Right atrium auricular region (tissue), 2 donors: ENCODE data around the gene CDRT4. TPM values are rescaled to one million over a fixed set of nuclear protein-coding genes. Genes with fewer than 3 reads are reported as not detected.

Experiments
- DNase-seq: peaks from one replicate; pipeline ENCODE4 v3.0.0-alpha.2; 2019; ENCODE audit warnings: low spot score
- H3K27ac ChIP-seq, 2 donors: fragments of 200-600 bp; sonication (generic); 1 replicate in 1 of 2; 2 replicates in 1 of 2; pipeline ENCODE4 v1.5.1; 2016 to 2019
- H3K27me3 ChIP-seq, 2 donors: fragments of 200-600 bp; sonication (generic); one replicate each; pipeline versions ENCODE4 v1.5.1 to v1.6.0; 2017 to 2019
- H3K36me3 ChIP-seq: fragments of 200-600 bp; sonication (generic); one replicate; pipeline ENCODE4 v1.5.1; 2016
- H3K4me1 ChIP-seq, 2 donors: fragments of 200-600 bp; sonication (generic); one replicate each; pipeline versions ENCODE4 v1.5.1 to v1.6.0; 2017 to 2019
- H3K4me3 ChIP-seq, 2 donors: fragments of 200-600 bp; sonication (generic); 1 replicate in 1 of 2; 2 replicates in 1 of 2; pipeline ENCODE4 v1.5.1; 2017 to 2019; ENCODE audit warnings: mild to moderate bottlenecking in 1 of 2, moderate library complexity in 1 of 2
- H3K9me3 ChIP-seq, 2 donors: fragments of 200-600 bp; sonication (generic); one replicate each; pipeline ENCODE4 v1.5.1; 2019
- total RNA-seq, 2 donors: library from RNA; depleted of rRNA; stranded (reverse); fragments of >200 nt; gene quantifications; one replicate each; pipeline ENCODE4 v1.1.0, GENCODE V29; 2016
- TF ChIP-seq, protein P1 (sequence below), 2 donors: fragments of 200-600 bp; sonication (generic); IDR thresholded peaks; one replicate each; pipeline ENCODE4 v1.5.1; 2019; ENCODE audit warnings: antibody characterized with exemption in 2 of 2

The CDRT4 gene
- total RNA-seq, 2 donors from 2014 or later, result 0.94 TPM; not detected in 1

- no peak for DNase-seq
- TF ChIP-seq, protein P1, sequence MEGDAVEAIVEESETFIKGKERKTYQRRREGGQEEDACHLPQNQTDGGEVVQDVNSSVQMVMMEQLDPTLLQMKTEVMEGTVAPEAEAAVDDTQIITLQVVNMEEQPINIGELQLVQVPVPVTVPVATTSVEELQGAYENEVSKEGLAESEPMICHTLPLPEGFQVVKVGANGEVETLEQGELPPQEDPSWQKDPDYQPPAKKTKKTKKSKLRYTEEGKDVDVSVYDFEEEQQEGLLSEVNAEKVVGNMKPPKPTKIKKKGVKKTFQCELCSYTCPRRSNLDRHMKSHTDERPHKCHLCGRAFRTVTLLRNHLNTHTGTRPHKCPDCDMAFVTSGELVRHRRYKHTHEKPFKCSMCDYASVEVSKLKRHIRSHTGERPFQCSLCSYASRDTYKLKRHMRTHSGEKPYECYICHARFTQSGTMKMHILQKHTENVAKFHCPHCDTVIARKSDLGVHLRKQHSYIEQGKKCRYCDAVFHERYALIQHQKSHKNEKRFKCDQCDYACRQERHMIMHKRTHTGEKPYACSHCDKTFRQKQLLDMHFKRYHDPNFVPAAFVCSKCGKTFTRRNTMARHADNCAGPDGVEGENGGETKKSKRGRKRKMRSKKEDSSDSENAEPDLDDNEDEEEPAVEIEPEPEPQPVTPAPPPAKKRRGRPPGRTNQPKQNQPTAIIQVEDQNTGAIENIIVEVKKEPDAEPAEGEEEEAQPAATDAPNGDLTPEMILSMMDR (IDR thresholded peaks at IDR 0.05), result no peak
- Histone ChIP-seq H3K27me3 (no peaks in the 10 kb centered on the region), H3K4me1 (peaks cover 0 to 15% of the 10 kb centered on the region in 2 donors), H3K27ac (no peak overlapping the region), H3K9me3 (no peaks in the 10 kb centered on the region), H3K4me3 (no peak overlapping the region), H3K36me3 (no peaks in the 10 kb centered on the region)
These were observed 48.6 kb downstream of the CDRT4 start for GRCh38 chr17:15418781-15419180.

DNA sequence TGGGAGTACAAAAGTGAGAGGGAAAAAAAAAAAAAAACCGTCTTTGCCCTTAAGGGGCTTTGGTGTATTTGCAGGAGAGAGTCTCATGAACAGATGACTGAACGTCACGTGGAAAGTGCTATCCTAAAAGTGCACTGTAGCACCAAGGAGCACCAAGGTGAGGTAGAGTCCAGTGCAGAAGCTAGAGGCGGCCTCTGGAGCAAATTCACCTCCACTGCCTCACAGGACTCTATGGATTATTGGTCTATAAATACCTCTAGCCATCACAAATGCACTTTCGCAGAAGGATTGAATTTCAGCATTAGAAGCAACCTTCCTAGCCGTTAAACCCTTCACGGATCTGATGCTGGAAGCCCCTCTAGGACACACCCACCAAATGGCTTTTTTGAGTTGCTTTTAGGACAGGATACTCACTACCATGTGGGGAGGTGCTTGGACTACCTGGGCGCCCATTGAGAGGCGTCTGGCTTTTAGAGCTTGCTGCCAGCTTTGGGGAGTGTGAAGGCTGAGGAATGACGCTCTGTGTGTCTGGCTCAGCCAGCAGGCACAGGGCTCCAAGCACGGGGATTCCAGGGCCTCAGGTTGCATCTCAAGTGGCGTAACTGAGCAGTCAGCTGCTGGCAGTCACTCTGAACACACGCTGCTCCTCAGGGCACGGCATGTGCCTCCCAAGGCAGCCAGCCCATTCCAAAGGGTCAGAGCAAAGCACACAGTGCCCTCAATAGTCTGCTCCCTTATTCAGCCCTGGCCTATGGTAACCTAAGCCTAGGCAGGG is 52.7 kb downstream of the CDRT4 start:
- H3K27me3 ChIP-seq, result no peaks in the 10 kb centered on the region
- peak overlapping the region; percentile 41 to 88 for H3K27ac ChIP-seq
- TF ChIP-seq, protein P1 (IDR thresholded peaks at IDR 0.05), result no peak
- no peak overlapping the region for H3K4me3 ChIP-seq
- peaks cover 3 to 36% of the 10 kb centered on the region in 2 donors for H3K4me1 ChIP-seq
- H3K9me3 ChIP-seq, result no peaks in the 10 kb centered on the region
- DNase-seq, result no peak
- no peaks in the 10 kb centered on the region for H3K36me3 ChIP-seq

DNA sequence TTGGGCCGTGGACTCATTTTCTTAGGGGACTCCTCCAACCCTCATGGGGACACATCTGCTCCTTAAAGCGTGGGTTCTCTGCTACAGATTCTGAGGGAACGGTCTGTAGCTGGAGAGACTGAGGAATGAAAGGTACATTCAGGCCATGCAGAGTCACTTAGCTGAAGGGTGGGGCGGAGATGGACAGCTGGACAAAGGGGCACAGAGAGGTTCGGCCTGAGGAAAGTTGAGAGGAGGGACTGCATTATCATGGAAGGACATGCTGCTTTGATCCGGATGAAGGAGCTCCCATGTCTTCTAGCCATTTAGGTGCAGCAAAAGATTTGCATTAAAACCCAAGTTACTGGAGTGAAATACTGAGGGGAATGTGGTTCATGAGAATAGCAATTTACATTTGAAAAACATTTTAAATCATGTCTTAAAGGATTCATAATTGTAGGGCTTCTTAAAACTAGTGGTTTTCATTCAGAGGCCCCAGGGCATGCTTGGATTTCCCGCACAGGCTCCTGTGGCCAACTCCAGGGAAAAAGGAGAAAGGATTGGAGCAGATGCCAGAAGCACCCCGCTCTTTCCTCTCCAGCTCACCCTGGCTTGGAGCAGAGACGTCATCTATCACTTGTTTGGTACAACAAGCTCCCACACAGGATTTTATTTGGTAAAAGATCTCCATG is 54.2 kb downstream of the CDRT4 start:
- TF ChIP-seq, protein P1 (IDR thresholded peaks at IDR 0.05), result no peak
- H3K4me1 ChIP-seq, result peaks cover 3 to 36% of the 10 kb centered on the region in 2 donors
- H3K27ac ChIP-seq, result peak overlapping the region; percentile 67 to 87

GRCh38 chr17:15412606-15413005 is 54.8 kb downstream of the CDRT4 start:
- H3K4me1 ChIP-seq, result peaks cover 3 to 36% of the 10 kb centered on the region in 2 donors
- TF ChIP-seq, protein P1 (IDR thresholded peaks at IDR 0.05), result no peak
- H3K27ac ChIP-seq, result peak overlapping the region; percentile 67 to 87
- H3K4me3 ChIP-seq, result no peak overlapping the region
- H3K27me3 ChIP-seq, result no peaks in the 10 kb centered on the region
- H3K9me3 ChIP-seq, result no peaks in the 10 kb centered on the region
- H3K36me3 ChIP-seq, result no peaks in the 10 kb centered on the region
- DNase-seq, result no peak

More for the DNA sequence above, 54.2 kb downstream of the CDRT4 start:
- no peak for DNase-seq
- Histone ChIP-seq H3K36me3 (no peaks in the 10 kb centered on the region), H3K4me3 (no peak overlapping the region), H3K9me3 (no peaks in the 10 kb centered on the region), H3K27me3 (no peaks in the 10 kb centered on the region)

DNA sequence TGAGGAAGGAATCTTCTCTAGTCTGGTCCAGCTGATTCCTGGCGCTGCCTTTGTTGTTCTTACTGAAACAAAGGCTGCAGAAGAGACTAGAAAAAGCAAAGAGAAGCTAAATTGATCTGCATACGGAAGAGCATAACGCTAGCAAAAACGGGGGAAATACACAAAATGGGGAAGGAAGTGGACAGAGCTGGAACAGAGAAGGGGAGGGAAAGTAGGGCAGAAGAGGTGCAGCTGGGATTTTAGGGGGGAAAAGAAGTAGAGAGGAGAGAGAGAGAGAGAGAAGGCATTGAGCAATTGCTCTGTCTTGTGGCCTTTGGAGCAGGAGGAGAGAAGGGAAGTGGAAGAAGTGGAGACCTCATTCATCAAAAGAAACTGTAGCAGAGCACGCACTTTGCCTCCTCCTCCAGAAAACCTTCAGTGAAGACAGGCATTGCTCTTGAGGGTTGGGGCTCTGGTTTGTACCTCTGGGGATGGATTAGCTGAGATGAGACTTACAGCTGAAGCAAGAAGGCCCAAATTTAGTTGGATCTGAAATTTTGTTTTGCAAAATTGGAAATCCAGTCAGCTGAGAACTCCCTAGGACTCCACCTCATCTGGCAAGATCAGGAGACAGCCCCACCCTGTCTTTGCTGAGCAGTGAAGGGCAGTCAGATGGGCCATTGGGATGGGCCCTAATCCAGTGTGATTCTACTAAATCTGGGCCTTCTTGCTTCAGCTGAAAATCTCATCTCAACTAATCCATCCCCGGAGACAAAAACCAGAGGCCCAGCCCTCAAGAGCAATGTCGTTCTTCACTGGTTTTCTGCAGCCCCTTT is 55.8 kb downstream of the CDRT4 start:
- H3K4me3 ChIP-seq, result no peak overlapping the region
- H3K27me3 ChIP-seq, result no peaks in the 10 kb centered on the region
- H3K36me3 ChIP-seq, result no peaks in the 10 kb centered on the region
- peak; percentile 77 for DNase-seq
- H3K27ac ChIP-seq, result peak overlapping the region; percentile 67 to 87
- peaks cover 3 to 36% of the 10 kb centered on the region in 2 donors for H3K4me1 ChIP-seq
- H3K9me3 ChIP-seq, result no peaks in the 10 kb centered on the region
- TF ChIP-seq, protein P1 (IDR thresholded peaks at IDR 0.05), result no peak
